ENCODE measurements around the gene MAPK11. TPM values are rescaled to one million over a fixed set of nuclear protein-coding genes. Genes with fewer than 3 reads are reported as not detected.

MAPK11 gene
- total and polyA plus RNA-seq, 9 of the 15 experiments (the other 6 are each of a cell fraction or from before 2014, with no cell fraction given): 0.06 to 14.6 (median 5.3) TPM

DNA sequence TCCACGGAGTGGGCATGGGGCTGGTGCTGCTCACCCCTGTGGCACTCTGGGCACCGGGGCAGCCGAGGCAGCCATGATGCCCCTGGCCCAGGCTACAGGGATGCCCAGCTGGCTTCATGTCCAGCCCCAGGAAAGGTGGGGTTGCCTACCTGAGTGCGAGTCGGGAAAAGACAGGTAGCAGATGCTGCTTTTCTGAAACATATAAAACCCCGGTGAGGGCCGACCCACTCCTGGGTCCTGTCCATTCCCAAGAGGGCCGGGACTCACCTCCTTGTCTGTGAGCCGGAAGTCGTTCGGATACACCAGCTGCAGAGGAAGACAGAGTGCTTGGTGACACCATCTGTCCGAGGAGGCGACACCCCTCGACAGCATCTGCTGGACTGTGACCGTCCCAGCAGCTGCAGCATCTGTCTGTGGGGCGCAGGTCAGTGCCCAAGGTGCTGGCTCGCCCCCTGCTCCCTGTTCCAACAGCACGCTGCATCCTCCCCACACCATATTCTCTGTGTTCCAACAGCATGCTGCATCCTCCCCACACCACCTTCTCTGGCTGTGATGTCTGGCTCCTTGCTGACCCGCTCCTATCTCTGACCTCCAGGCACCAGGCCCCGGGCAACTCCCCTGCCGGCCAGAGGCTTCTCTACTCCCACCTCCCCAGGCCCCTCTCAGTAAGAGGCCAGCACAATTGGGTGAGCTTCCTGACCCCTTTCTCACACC, 48.7 kb upstream of the MAPK11 start (continued):
- TF ChIP-seq, protein P1, sequence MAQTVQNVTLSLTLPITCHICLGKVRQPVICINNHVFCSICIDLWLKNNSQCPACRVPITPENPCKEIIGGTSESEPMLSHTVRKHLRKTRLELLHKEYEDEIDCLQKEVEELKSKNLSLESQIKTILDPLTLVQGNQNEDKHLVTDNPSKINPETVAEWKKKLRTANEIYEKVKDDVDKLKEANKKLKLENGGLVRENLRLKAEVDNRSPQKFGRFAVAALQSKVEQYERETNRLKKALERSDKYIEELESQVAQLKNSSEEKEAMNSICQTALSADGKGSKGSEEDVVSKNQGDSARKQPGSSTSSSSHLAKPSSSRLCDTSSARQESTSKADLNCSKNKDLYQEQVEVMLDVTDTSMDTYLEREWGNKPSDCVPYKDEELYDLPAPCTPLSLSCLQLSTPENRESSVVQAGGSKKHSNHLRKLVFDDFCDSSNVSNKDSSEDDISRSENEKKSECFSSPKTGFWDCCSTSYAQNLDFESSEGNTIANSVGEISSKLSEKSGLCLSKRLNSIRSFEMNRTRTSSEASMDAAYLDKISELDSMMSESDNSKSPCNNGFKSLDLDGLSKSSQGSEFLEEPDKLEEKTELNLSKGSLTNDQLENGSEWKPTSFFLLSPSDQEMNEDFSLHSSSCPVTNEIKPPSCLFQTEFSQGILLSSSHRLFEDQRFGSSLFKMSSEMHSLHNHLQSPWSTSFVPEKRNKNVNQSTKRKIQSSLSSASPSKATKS (CRISPR knock-in tag; IDR thresholded peaks at IDR 0.05): no peak
- TF ChIP-seq, protein P2, sequence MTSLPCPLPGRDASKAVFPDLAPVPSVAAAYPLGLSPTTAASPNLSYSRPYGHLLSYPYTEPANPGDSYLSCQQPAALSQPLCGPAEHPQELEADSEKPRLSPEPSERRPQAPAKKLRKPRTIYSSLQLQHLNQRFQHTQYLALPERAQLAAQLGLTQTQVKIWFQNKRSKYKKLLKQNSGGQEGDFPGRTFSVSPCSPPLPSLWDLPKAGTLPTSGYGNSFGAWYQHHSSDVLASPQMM (CRISPR knock-in tag; IDR thresholded peaks at IDR 0.05): no peak
- TF ChIP-seq ARHGAP35 (IDR thresholded peaks at IDR 0.05; ENCODE audit: partially characterized antibody): no peak
- no peak for TF ChIP-seq SLC30A9 (CRISPR knock-in tag; IDR thresholded peaks at IDR 0.05)
- no peak for TF ChIP-seq NFRKB (IDR thresholded peaks at IDR 0.05; ENCODE audit: low read depth)
- TF ChIP-seq, protein P3, sequence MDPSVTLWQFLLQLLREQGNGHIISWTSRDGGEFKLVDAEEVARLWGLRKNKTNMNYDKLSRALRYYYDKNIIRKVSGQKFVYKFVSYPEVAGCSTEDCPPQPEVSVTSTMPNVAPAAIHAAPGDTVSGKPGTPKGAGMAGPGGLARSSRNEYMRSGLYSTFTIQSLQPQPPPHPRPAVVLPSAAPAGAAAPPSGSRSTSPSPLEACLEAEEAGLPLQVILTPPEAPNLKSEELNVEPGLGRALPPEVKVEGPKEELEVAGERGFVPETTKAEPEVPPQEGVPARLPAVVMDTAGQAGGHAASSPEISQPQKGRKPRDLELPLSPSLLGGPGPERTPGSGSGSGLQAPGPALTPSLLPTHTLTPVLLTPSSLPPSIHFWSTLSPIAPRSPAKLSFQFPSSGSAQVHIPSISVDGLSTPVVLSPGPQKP (CRISPR knock-in tag; IDR thresholded peaks at IDR 0.05): no peak
- TF ChIP-seq ELF4 (CRISPR knock-in tag; IDR thresholded peaks at IDR 0.05): no peak
- no peak for TF ChIP-seq ZBED1 (IDR thresholded peaks at IDR 0.05)
- TF ChIP-seq MTA1 (IDR thresholded peaks at IDR 0.05; ENCODE audit: borderline replicate concordance): no peak
- TF ChIP-seq EZH2 (IDR thresholded peaks at IDR 0.05; ENCODE audit: borderline replicate concordance, low read depth, low read length): no peak
- no peak for TF ChIP-seq MTA3 (IDR thresholded peaks at IDR 0.05; ENCODE audit: borderline replicate concordance)
- no peak for TF ChIP-seq TGIF2 (CRISPR knock-in tag; IDR thresholded peaks at IDR 0.05)
- TF ChIP-seq ZNF347 (CRISPR knock-in tag; IDR thresholded peaks at IDR 0.05; ENCODE audit: low read depth): no peak
- TF ChIP-seq RBM14 (IDR thresholded peaks at IDR 0.05; ENCODE audit: borderline replicate concordance, insufficient read depth, low read depth, low read length): no peak
- no peak for TF ChIP-seq TBP (optimal IDR thresholded peaks at IDR 0.05; ENCODE audit: low read depth, low read length)
- TF ChIP-seq, protein P4, sequence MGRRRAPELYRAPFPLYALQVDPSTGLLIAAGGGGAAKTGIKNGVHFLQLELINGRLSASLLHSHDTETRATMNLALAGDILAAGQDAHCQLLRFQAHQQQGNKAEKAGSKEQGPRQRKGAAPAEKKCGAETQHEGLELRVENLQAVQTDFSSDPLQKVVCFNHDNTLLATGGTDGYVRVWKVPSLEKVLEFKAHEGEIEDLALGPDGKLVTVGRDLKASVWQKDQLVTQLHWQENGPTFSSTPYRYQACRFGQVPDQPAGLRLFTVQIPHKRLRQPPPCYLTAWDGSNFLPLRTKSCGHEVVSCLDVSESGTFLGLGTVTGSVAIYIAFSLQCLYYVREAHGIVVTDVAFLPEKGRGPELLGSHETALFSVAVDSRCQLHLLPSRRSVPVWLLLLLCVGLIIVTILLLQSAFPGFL (CRISPR knock-in tag; IDR thresholded peaks at IDR 0.05): no peak
- TF ChIP-seq SIN3A (IDR thresholded peaks at IDR 0.05; ENCODE audit: borderline replicate concordance in 2 of 2, control insufficient read depth in 1 of 2, low read depth in 2 of 2, low read length in 2 of 2): no peak
- TF ChIP-seq, protein P5, sequence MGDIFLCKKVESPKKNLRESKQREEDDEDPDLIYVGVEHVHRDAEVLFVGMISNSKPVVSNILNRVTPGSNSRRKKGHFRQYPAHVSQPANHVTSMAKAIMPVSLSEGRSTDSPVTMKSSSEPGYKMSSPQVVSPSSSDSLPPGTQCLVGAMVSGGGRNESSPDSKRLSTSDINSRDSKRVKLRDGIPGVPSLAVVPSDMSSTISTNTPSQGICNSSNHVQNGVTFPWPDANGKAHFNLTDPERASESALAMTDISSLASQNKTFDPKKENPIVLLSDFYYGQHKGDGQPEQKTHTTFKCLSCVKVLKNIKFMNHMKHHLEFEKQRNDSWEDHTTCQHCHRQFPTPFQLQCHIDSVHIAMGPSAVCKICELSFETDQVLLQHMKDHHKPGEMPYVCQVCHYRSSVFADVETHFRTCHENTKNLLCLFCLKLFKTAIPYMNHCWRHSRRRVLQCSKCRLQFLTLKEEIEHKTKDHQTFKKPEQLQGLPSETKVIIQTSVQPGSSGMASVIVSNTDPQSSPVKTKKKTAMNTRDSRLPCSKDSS (IDR thresholded peaks at IDR 0.05; ENCODE audit: low read depth, partially characterized antibody): no peak
- TF ChIP-seq PRPF4 (IDR thresholded peaks at IDR 0.05; ENCODE audit: insufficient read depth, low read depth, low read length, poor library complexity, severe bottlenecking): no peak
- no peak for TF ChIP-seq HDAC8 (tag; IDR thresholded peaks at IDR 0.05)

Measured in K562 (cell line).